ENCODE data around the gene DAP3. TPM values are rescaled to one million over a fixed set of nuclear protein-coding genes. Genes with fewer than 3 reads are reported as not detected.
A peak's percentile ranks its signal among the peaks of the same experiment; 100 is the strongest.
"Not testable (repeated sequence)": the region's sequence is repeated elsewhere in the genome, so short reads cannot be mapped to it uniquely, and the experiment has no call there.

The DAP3 gene
- polyA plus RNA-seq, 1 donor, result 147 TPM

GRCh38 chr1:155718524-155719115 lies 29.7 kb downstream of the DAP3 start:
- DNase-seq (ENCODE audit: low read depth), result not testable (repeated sequence)

GRCh38 chr1:155719703-155720102 lies 30.8 kb downstream of the DAP3 start:
- no peak for DNase-seq (ENCODE audit: low read depth)

GRCh38 chr1:155725142-155725541 lies 36.3 kb downstream of the DAP3 start:
- no peak for DNase-seq (ENCODE audit: low read depth)

- DNase-seq (ENCODE audit: low read depth), result no peak
These were observed 40.4 kb downstream of the DAP3 start for GRCh38 chr1:155729031-155729898.

- no peak for DNase-seq (ENCODE audit: low read depth)
These were observed 52.1 kb downstream of the DAP3 start for GRCh38 chr1:155740995-155741394.

GRCh38 chr1:155741908-155742307 lies 53.0 kb downstream of the DAP3 start:
- no peak for DNase-seq (ENCODE audit: low read depth)

- no peak for DNase-seq (ENCODE audit: low read depth)
These were observed 55.9 kb downstream of the DAP3 start for GRCh38 chr1:155744711-155745283.

- DNase-seq (ENCODE audit: low read depth), result peak; percentile 93
These were observed 56.7 kb downstream of the DAP3 start for GRCh38 chr1:155745284-155746228.

- DNase-seq (ENCODE audit: low read depth), result not testable (repeated sequence)
These were observed 58.7 kb downstream of the DAP3 start for GRCh38 chr1:155747586-155747985.

GRCh38 chr1:155748141-155748540 lies 59.2 kb downstream of the DAP3 start:
- DNase-seq (ENCODE audit: low read depth), result not testable (repeated sequence)

GRCh38 chr1:155759017-155759416 lies 70.1 kb downstream of the DAP3 start:
- not testable (repeated sequence) for DNase-seq (ENCODE audit: low read depth)

GRCh38 chr1:155759966-155760630 lies 71.2 kb downstream of the DAP3 start:
- DNase-seq (ENCODE audit: low read depth), result no peak

GRCh38 chr1:155760751-155761475 lies 72.0 kb downstream of the DAP3 start:
- no peak for DNase-seq (ENCODE audit: low read depth)

- no peak for DNase-seq (ENCODE audit: low read depth)
These were observed 73.0 kb downstream of the DAP3 start for GRCh38 chr1:155761736-155762405.

GRCh38 chr1:155763090-155763815 lies 74.4 kb downstream of the DAP3 start:
- not testable (repeated sequence) for DNase-seq (ENCODE audit: low read depth)

- DNase-seq (ENCODE audit: low read depth), result not testable (repeated sequence)
These were observed 75.1 kb downstream of the DAP3 start for GRCh38 chr1:155763989-155764388.

GRCh38 chr1:155767399-155767989 lies 78.6 kb downstream of the DAP3 start:
- not testable (repeated sequence) for DNase-seq (ENCODE audit: low read depth)

GRCh38 chr1:155769257-155769656 lies 80.4 kb downstream of the DAP3 start:
- DNase-seq (ENCODE audit: low read depth), result no peak

- no peak for DNase-seq (ENCODE audit: low read depth)
These were observed 84.3 kb downstream of the DAP3 start for GRCh38 chr1:155773221-155773620.

All from forelimb muscle (tissue), 1 donor.